ENCODE data around the gene WWP2. TPM values are rescaled to one million over a fixed set of nuclear protein-coding genes. Genes with fewer than 3 reads are reported as not detected.

Gene WWP2
- total RNA-seq, 1 experiment from 2014 or later = 22.8 TPM

DNA sequence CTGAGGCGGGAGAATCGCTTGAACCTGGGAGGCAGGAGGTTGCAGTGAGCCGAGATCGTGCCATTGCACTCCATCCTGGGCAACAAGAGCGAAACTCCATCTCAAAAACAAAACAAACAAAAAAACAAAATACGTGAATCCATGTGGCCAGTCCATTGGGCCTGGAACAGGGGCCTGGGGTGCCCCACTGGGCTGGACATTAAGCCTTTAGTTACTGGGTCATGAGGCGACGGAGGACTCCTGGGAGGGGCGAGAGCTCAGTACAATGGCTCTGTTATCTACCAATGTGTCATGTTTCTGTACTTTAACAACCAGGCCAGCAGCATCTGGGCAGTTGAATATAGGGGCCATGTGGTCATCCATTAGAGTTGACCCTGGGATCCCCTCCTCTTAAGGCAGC is 170.1 kb downstream of the WWP2 start:
- ChIA-PET CTCF (no interaction called here), POLR2A (no interaction called here)
- H3K27ac ChIP-seq (ENCODE audit: low read length) = no peak overlapping the region
- ATAC-seq (no peak), DNase-seq (ENCODE audit: low read depth, low spot score) (no peak)
- intact Hi-C loops (cut with micrococcal nuclease; ENCODE audit: unreplicated experiment) = no loop called here
- no peak overlapping the region for H3K4me3 ChIP-seq (ENCODE audit: low read depth in 2 of 2, low read length in 2 of 2)
- in situ Hi-C loops (cut with HindIII; ENCODE audit: low pct_unique_long_range_greater_than_20kb, low sequenced_read_pairs) = no loop called here
- no peaks in the 10 kb centered on the region for H3K27me3 ChIP-seq (ENCODE audit: control insufficient read depth, insufficient read depth, low read length)
- H3K9me3 ChIP-seq (ENCODE audit: control insufficient read depth, insufficient read depth, low read depth, low read length) = no peaks in the 10 kb centered on the region
- no TSS peak for BruUV-seq (replicated peaks)
- TF ChIP-seq, protein P1, sequence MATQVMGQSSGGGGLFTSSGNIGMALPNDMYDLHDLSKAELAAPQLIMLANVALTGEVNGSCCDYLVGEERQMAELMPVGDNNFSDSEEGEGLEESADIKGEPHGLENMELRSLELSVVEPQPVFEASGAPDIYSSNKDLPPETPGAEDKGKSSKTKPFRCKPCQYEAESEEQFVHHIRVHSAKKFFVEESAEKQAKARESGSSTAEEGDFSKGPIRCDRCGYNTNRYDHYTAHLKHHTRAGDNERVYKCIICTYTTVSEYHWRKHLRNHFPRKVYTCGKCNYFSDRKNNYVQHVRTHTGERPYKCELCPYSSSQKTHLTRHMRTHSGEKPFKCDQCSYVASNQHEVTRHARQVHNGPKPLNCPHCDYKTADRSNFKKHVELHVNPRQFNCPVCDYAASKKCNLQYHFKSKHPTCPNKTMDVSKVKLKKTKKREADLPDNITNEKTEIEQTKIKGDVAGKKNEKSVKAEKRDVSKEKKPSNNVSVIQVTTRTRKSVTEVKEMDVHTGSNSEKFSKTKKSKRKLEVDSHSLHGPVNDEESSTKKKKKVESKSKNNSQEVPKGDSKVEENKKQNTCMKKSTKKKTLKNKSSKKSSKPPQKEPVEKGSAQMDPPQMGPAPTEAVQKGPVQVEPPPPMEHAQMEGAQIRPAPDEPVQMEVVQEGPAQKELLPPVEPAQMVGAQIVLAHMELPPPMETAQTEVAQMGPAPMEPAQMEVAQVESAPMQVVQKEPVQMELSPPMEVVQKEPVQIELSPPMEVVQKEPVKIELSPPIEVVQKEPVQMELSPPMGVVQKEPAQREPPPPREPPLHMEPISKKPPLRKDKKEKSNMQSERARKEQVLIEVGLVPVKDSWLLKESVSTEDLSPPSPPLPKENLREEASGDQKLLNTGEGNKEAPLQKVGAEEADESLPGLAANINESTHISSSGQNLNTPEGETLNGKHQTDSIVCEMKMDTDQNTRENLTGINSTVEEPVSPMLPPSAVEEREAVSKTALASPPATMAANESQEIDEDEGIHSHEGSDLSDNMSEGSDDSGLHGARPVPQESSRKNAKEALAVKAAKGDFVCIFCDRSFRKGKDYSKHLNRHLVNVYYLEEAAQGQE (IDR thresholded peaks at IDR 0.05; ENCODE audit: insufficient read depth in 1 of 2, low read depth in 2 of 2, low read length in 1 of 2) = no peak
- no peak for TF ChIP-seq TCF7L2 (IDR thresholded peaks at IDR 0.05; ENCODE audit: low read depth, low read length)
- TF ChIP-seq, protein P2, sequence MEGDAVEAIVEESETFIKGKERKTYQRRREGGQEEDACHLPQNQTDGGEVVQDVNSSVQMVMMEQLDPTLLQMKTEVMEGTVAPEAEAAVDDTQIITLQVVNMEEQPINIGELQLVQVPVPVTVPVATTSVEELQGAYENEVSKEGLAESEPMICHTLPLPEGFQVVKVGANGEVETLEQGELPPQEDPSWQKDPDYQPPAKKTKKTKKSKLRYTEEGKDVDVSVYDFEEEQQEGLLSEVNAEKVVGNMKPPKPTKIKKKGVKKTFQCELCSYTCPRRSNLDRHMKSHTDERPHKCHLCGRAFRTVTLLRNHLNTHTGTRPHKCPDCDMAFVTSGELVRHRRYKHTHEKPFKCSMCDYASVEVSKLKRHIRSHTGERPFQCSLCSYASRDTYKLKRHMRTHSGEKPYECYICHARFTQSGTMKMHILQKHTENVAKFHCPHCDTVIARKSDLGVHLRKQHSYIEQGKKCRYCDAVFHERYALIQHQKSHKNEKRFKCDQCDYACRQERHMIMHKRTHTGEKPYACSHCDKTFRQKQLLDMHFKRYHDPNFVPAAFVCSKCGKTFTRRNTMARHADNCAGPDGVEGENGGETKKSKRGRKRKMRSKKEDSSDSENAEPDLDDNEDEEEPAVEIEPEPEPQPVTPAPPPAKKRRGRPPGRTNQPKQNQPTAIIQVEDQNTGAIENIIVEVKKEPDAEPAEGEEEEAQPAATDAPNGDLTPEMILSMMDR (IDR thresholded peaks at IDR 0.05) = no peak
- TF ChIP-seq POLR2AphosphoS5 (IDR thresholded peaks at IDR 0.05; ENCODE audit: low read depth, low read length) = no peak
- no peak for TF ChIP-seq SIN3A (IDR thresholded peaks at IDR 0.05; ENCODE audit: borderline replicate concordance, insufficient read depth, low read depth, low read length)
- H3K36me3 ChIP-seq (ENCODE audit: control insufficient read depth, insufficient read depth, low read length) = no peaks in the 10 kb centered on the region
- H3K4me1 ChIP-seq (ENCODE audit: control insufficient read depth, insufficient read depth, low read length) = no peaks in the 10 kb centered on the region

DNA sequence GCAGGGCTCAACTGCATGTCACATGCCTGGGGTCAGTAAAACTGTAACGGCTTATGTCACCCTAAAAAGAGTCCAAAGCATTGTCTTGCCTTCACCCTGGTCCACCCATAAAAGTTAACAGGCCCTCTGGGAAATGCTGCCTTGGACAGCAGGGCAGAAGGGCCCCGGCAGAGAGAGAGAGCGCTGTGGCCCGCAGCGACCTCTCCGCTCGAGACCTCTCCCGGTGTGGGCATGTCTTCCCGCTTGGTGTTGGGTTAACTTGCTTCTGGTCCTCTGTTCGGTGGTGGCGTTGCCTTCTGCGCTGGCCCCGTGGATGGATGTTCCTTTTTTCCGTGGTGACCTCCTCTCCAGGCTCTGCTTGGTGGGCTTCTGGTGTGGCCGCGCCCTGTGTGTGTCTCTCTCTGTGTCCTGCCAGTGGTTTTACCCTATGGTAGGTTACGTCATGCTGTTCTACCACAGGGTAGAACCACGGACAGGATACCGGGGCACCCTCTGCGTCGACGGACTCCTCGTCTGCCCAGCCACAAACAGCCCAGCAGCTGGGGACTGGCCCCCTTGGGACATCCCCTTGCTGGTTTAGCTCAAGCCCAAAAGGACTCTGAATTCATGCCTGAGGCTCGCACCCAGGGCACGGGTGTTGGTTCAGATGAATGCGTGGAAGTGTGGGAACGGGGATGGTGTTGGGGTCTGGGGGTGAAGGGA is 170.7 kb downstream of the WWP2 start:
- ATAC-seq (no peak), DNase-seq (ENCODE audit: low read depth, low spot score) (no peak)
- in situ Hi-C loops (cut with HindIII; ENCODE audit: low pct_unique_long_range_greater_than_20kb, low sequenced_read_pairs) = no loop called here
- POLR2A ChIA-PET = no interaction called here
- H3K36me3 ChIP-seq (ENCODE audit: control insufficient read depth, insufficient read depth, low read length) = no peaks in the 10 kb centered on the region
- H3K27me3 ChIP-seq (ENCODE audit: control insufficient read depth, insufficient read depth, low read length) = no peaks in the 10 kb centered on the region
- no peak overlapping the region for H3K4me3 ChIP-seq (ENCODE audit: low read depth in 2 of 2, low read length in 2 of 2)
- no peak overlapping the region for H3K27ac ChIP-seq (ENCODE audit: low read length)
- TF ChIP-seq SIN3A (IDR thresholded peaks at IDR 0.05; ENCODE audit: borderline replicate concordance, insufficient read depth, low read depth, low read length) = no peak
- no peak for TF ChIP-seq TCF7L2 (IDR thresholded peaks at IDR 0.05; ENCODE audit: low read depth, low read length)
- TF ChIP-seq, protein P1 (IDR thresholded peaks at IDR 0.05; ENCODE audit: insufficient read depth in 1 of 2, low read depth in 2 of 2, low read length in 1 of 2) = no peak
- no peak for TF ChIP-seq POLR2AphosphoS5 (IDR thresholded peaks at IDR 0.05; ENCODE audit: low read depth, low read length)
- CTCF ChIA-PET = no interaction called here
- H3K4me1 ChIP-seq (ENCODE audit: control insufficient read depth, insufficient read depth, low read length) = no peaks in the 10 kb centered on the region
- intact Hi-C loops (cut with micrococcal nuclease; ENCODE audit: unreplicated experiment) = no loop called here
- H3K9me3 ChIP-seq (ENCODE audit: control insufficient read depth, insufficient read depth, low read depth, low read length) = no peaks in the 10 kb centered on the region
- no TSS peak for BruUV-seq (replicated peaks)
